Embryonic facial prominence (tissue), 1 donor: Measurements from ENCODE around the gene GPSM1.

Source experiments
- DNase-seq: peaks from one replicate; pipeline ENCODE4 v3.0.0-alpha.2; 2016; ENCODE audit errors: extremely low spot score

The GPSM1 gene

GRCh38 chr9:136359774-136360718 lies 32.7 kb downstream of the GPSM1 start:
- no peak for DNase-seq

GRCh38 chr9:136361047-136361753 lies 33.9 kb downstream of the GPSM1 start:
- DNase-seq = no peak

GRCh38 chr9:136361754-136362449 lies 34.6 kb downstream of the GPSM1 start:
- DNase-seq = no peak

- no peak for DNase-seq
These were observed 35.1 kb downstream of the GPSM1 start for GRCh38 chr9:136362450-136362784.

GRCh38 chr9:136363106-136363948 lies 36.0 kb downstream of the GPSM1 start, which contains the start of gene DNLZ:
Gene DNLZ, minus strand, starts transcription at chr9:136363744. Its CDS starts 30 bp downstream, at chr9:136363714.
- DNase-seq = peak; percentile 79

GRCh38 chr9:136363949-136364748 lies 36.8 kb downstream of the GPSM1 start:
- no peak for DNase-seq

- no peak for DNase-seq
These were observed 37.8 kb downstream of the GPSM1 start for GRCh38 chr9:136364942-136365774.

- no peak for DNase-seq
These were observed 38.5 kb downstream of the GPSM1 start for GRCh38 chr9:136365775-136366222.

- no peak for DNase-seq
These were observed 39.5 kb downstream of the GPSM1 start for GRCh38 chr9:136366826-136367225.

- DNase-seq = no peak
These were observed 40.2 kb downstream of the GPSM1 start for GRCh38 chr9:136367296-136368145.

GRCh38 chr9:136368190-136368589 lies 40.9 kb downstream of the GPSM1 start:
- no peak for DNase-seq

- no peak for DNase-seq
These were observed 42.7 kb downstream of the GPSM1 start for GRCh38 chr9:136370037-136370436.

GRCh38 chr9:136370687-136371532 lies 43.6 kb downstream of the GPSM1 start:
- DNase-seq = no peak

GRCh38 chr9:136371533-136371880 lies 44.2 kb downstream of the GPSM1 start:
- no peak for DNase-seq

GRCh38 chr9:136372006-136372405 lies 44.7 kb downstream of the GPSM1 start:
- DNase-seq = no peak

- no peak for DNase-seq
These were observed 45.4 kb downstream of the GPSM1 start for GRCh38 chr9:136372561-136373299.
